Trophoblast cell (in vitro differentiated cells and primary cell): ENCODE measurements around the gene CRLF1.
A peak's percentile ranks its signal among the peaks of the same experiment; 100 is the strongest.

Experiments
- DNase-seq, 2 donors: peaks; one replicate each; pipeline ENCODE4 v3.0.0-alpha.2; 2016
- H2AFZ ChIP-seq: 2 replicates; pipeline ENCODE4 v1.6.1; 2013; ENCODE audit warnings: low read length, moderate library complexity, mild to moderate bottlenecking; ENCODE audit not compliant: insufficient read depth, poor library complexity
- H2AK5ac ChIP-seq: 2 replicates; pipeline ENCODE4 v1.6.1; 2013; ENCODE audit warnings: mild to moderate bottlenecking, low read length
- H2BK120ac ChIP-seq: 2 replicates; pipeline ENCODE4 v1.6.1; 2013; ENCODE audit warnings: low read length, mild to moderate bottlenecking, moderate library complexity; ENCODE audit not compliant: insufficient read depth, poor library complexity
- H2BK12ac ChIP-seq: 2 replicates; pipeline ENCODE4 v1.6.1; 2013; ENCODE audit warnings: mild to moderate bottlenecking, low read length, moderate library complexity
- H2BK5ac ChIP-seq: 2 replicates; pipeline ENCODE4 v1.6.1; 2013; ENCODE audit warnings: low read length, low read depth, moderate library complexity, mild to moderate bottlenecking; ENCODE audit not compliant: poor library complexity
- H3K14ac ChIP-seq: 2 replicates; pipeline ENCODE4 v1.6.1; 2013; ENCODE audit warnings: mild to moderate bottlenecking, low read length
- H3K18ac ChIP-seq: 2 replicates; pipeline ENCODE4 v1.6.1; 2013; ENCODE audit warnings: mild to moderate bottlenecking, low read length
- H3K23ac ChIP-seq: 2 replicates; pipeline ENCODE4 v1.6.1; 2013; ENCODE audit warnings: low read length
- H3K27ac ChIP-seq: 2 replicates; pipeline ENCODE4 v1.5.1; 2013; ENCODE audit warnings: low read depth, mild to moderate bottlenecking, inconsistent platforms, low read length, moderate library complexity
- H3K27me3 ChIP-seq: 2 replicates; pipeline ENCODE4 v1.6.1; 2013; ENCODE audit warnings: inconsistent platforms, mild to moderate bottlenecking, low read length, moderate library complexity; ENCODE audit not compliant: insufficient read depth
- H3K36me3 ChIP-seq, 2 experiments: 1 replicate in 1 of 2; 2 replicates in 1 of 2; pipeline ENCODE4 v1.6.1; 2013; ENCODE audit warnings: low read length in 2 of 2, mild to moderate bottlenecking in 2 of 2, moderate library complexity in 1 of 2; ENCODE audit not compliant: insufficient read depth in 2 of 2, control insufficient read depth in 1 of 2
- H3K4ac ChIP-seq: 2 replicates; pipeline ENCODE4 v1.6.1; 2013; ENCODE audit warnings: low read depth, mild to moderate bottlenecking, low read length, moderate library complexity
- H3K4me1 ChIP-seq, 2 experiments: 1 replicate in 1 of 2; 2 replicates in 1 of 2; pipeline ENCODE4 v1.6.1; 2013; ENCODE audit warnings: low read length in 2 of 2, mild to moderate bottlenecking in 2 of 2, moderate library complexity in 1 of 2; ENCODE audit not compliant: insufficient read depth in 2 of 2, control insufficient read depth in 1 of 2
- H3K4me2 ChIP-seq: 2 replicates; pipeline ENCODE4 v1.6.1; 2013; ENCODE audit warnings: inconsistent platforms, mild to moderate bottlenecking, low read length, moderate library complexity
- H3K4me3 ChIP-seq: 2 replicates; pipeline ENCODE4 v1.5.1; 2013; ENCODE audit warnings: mild to moderate bottlenecking, low read depth, low read length, inconsistent platforms
- H3K79me1 ChIP-seq: one replicate; pipeline ENCODE4 v1.6.1; 2013; ENCODE audit warnings: low read length
- H3K79me2 ChIP-seq: 2 replicates; pipeline ENCODE4 v1.6.1; 2013; ENCODE audit warnings: low read length, mild to moderate bottlenecking; ENCODE audit not compliant: control insufficient read depth, insufficient read depth, poor library complexity
- H3K9ac ChIP-seq: 2 replicates; pipeline ENCODE4 v1.6.1; 2013; ENCODE audit warnings: mild to moderate bottlenecking, low read length
- H3K9me3 ChIP-seq: 2 replicates; pipeline ENCODE4 v1.6.1; 2013; ENCODE audit warnings: low read depth, mild to moderate bottlenecking, control low read depth, inconsistent platforms, low read length; ENCODE audit not compliant: insufficient read depth
- H4K12ac ChIP-seq: 2 replicates; pipeline ENCODE4 v1.6.1; 2013; ENCODE audit warnings: low read depth, mild to moderate bottlenecking, low read length, moderate library complexity
- H4K8ac ChIP-seq: 2 replicates; pipeline ENCODE4 v1.6.1; 2013; ENCODE audit warnings: low read depth, mild to moderate bottlenecking, low read length, moderate library complexity
- H4K91ac ChIP-seq: one replicate; pipeline ENCODE4 v1.6.1; 2013; ENCODE audit warnings: low read depth, mild to moderate bottlenecking, low read length, moderate library complexity
- WGBS: extraction: QIAGEN DNeasy Blood & Tissue Kit; methylation state at CpG from one replicate; pipeline ENCODE4 v1.1.7; 2013; ENCODE audit warnings: missing lambda C conversion rate; ENCODE audit not compliant: insufficient read length, insufficient coverage; ENCODE audit errors: extremely low coverage; 5-methylcytosine and 5-hydroxymethylcytosine counted together

Gene CRLF1

DNA sequence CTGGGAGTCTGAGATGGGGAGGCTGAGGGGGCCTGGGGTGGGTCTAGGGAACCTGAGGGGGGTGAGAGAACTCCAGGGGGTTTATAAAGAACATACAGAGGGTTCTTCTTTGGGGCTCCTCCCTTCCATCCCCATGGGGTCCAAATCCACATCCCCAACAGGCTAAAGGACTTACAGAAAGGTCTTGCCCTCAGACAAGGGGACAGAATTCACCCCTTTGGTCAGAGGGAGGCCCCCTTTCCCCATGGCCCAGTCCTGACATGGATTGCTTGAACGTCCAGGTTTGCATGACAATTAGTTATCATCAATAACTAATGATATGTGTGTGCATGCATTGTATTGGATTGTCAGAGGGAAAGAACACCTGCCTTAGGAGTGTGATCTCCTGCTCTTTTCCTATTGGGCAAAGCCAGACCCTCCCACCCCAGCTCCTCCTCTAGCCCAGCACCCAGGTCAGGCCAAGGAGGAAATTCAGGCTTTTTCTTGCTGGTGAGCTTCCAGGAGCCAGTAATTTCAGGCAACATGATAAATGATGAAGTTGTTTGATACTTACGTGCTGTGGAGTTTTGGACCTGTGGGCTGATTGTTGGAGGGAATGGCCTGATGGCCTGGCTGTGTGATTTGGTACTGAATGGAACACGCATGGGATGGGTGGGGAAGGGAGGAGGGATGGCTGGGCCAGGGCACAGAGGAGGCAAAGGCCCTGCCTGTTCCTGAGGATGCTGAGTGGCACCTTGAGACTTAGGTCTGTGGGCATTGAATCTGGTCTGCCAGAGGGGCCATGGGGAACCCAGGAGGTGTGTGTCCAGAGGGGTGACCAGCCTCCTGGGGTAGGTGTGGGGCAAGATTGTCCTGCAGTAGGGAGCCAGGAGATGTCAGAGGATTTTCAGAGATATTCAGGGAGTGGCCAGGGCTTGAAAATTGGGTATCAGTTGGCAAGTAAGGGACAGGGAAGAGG lies 31.4 kb upstream of the CRLF1 start:
- H3K79me2 ChIP-seq, result peaks cover 3% of the 10 kb centered on the region
- no peak overlapping the region for H3K27ac ChIP-seq
- no peak overlapping the region for H3K4ac ChIP-seq
- H3K9me3 ChIP-seq, result peaks cover 1% of the 10 kb centered on the region
- no peak overlapping the region for H2BK120ac ChIP-seq
- H4K91ac ChIP-seq, result no peak overlapping the region
- H3K4me2 ChIP-seq, result no peak overlapping the region
- no peak overlapping the region for H3K14ac ChIP-seq
- H3K18ac ChIP-seq, result no peak overlapping the region
- no peak overlapping the region for H4K8ac ChIP-seq
- H2BK12ac ChIP-seq, result no peak overlapping the region
- H2BK5ac ChIP-seq, result no peak overlapping the region
- DNase-seq, result peak in 1 of 2 donors; percentile 47
- H4K12ac ChIP-seq, result no peak overlapping the region
- H3K4me3 ChIP-seq, result no peak overlapping the region
- no peaks in the 10 kb centered on the region for H3K36me3 ChIP-seq
- H3K9ac ChIP-seq, result no peak overlapping the region
- no peaks in the 10 kb centered on the region for H3K27me3 ChIP-seq
- no peak overlapping the region for H2AK5ac ChIP-seq
- peaks cover 3% of the 10 kb centered on the region for H3K79me1 ChIP-seq
- peaks cover 8% of the 10 kb centered on the region in 2 experiments for H3K4me1 ChIP-seq
- no peak overlapping the region for H3K23ac ChIP-seq
- WGBS, result no CpG with 5 or more reads among the region's 3 CpGs
- no peak overlapping the region for H2AFZ ChIP-seq

DNA sequence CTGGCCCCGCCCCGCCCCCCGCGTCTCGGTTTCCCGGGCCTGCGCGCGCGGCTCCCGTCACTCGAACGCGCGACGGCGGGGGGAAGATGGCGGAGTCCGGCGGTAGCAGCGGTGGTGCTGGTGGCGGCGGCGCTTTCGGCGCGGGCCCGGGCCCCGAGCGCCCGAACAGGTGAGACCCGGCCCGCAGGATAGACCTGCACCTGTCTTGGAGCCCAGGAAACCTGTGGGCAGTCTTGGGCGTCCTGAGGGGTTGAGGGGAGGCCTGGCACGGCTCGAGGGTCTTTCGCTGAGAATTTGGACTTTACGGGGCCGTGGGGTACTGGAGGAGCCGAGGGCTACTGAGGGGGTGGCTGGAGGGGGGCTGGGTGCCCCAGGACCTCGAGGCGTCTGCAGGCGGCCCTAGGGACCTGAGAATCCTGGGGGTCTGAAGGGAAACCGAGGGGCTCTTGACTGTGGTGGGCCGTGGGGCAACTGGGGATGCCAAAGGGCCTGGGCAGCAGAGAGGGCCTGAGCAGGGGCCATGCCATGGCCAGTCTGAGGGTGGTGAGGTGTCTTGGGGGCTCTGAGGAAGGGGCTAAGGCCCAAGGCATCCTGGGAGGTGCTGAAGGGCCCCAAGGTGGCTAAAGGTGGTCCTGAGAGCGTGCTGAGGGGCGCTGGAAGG lies 30.5 kb upstream of the CRLF1 start, which contains the start of gene KLHL26:
Gene KLHL26, plus strand, starts transcription at position 60 of the 661 bp plus-strand sequence. Its CDS starts 27 bp downstream, at position 87.
- H4K12ac ChIP-seq, result peak within 1 kb of the TSS; percentile 47
- DNase-seq, result no peak
- peak within 1 kb of the TSS; percentile 69 for H3K4me3 ChIP-seq
- peak within 1 kb of the TSS; percentile 64 for H3K4me2 ChIP-seq
- H3K79me2 ChIP-seq, result peaks cover 3% of the 10 kb centered on the region
- H3K14ac ChIP-seq, result peak within 1 kb of the TSS; percentile 59
- H4K8ac ChIP-seq, result peak within 1 kb of the TSS; percentile 77
- WGBS, result no CpG with 5 or more reads among the region's 47 CpGs
- H2BK12ac ChIP-seq, result no peak within 1 kb of the TSS
- peak within 1 kb of the TSS; percentile 24 for H3K4ac ChIP-seq
- H3K36me3 ChIP-seq, result no peaks in the 10 kb centered on the region
- H4K91ac ChIP-seq, result peak within 1 kb of the TSS; percentile 19
- H3K9ac ChIP-seq, result peak within 1 kb of the TSS; percentile 28
- H3K27me3 ChIP-seq, result no peaks in the 10 kb centered on the region
- H3K79me1 ChIP-seq, result peaks cover 3% of the 10 kb centered on the region
- H3K18ac ChIP-seq, result peak within 1 kb of the TSS; percentile 14
- H3K4me1 ChIP-seq, result peaks cover 8% of the 10 kb centered on the region in 2 experiments
- no peak within 1 kb of the TSS for H3K23ac ChIP-seq
- peak within 1 kb of the TSS; percentile 35 for H2AFZ ChIP-seq
- peak within 1 kb of the TSS; percentile 51 for H2AK5ac ChIP-seq
- H3K9me3 ChIP-seq, result peaks cover 1% of the 10 kb centered on the region
- no peak within 1 kb of the TSS for H2BK5ac ChIP-seq
- no peak within 1 kb of the TSS for H2BK120ac ChIP-seq
- H3K27ac ChIP-seq, result no peak within 1 kb of the TSS

DNA sequence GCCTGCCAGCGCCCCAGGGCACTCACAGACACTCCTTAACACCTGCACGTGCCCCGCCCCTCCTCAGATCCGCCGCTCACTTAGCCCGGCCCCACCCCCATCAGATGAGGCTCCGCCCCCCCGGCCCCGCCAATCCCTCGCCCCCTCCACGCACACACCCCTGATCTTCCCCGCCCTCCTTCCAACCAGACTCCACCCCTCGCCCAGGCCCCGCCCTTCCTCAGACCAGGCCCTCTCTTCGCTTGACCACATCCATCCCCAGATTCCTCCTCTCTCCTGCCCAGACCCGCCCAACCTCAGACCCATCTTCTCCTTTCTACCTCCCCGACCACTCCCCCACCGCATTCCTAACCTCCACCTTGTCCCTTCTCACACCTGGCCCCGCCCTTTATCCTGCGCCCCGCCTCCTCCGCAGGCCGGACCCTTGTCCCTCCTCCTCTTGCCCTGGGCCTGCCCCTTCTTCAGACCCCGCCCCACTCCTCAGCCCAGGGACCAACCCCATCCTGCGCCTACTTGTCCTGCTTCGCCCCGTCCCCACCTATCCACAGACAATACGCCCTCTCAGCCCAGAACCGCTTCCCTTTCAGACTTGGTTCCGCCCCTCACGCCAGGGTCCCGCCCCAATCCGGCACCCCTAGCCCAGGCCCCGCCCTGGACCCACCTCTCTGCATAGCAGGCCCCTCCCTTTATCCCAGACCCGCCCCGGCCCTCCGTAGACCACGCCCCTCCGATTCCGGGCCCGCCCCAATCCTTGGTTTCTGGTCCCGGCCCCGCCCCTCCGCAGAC lies 29.8 kb upstream of the CRLF1 start:
- Histone ChIP-seq H4K8ac (peak overlapping the region; percentile 77), H4K91ac (no peak overlapping the region), H3K9ac (no peak overlapping the region), H2AFZ (peak overlapping the region; percentile 21), H3K18ac (no peak overlapping the region), H3K27ac (no peak overlapping the region), H4K12ac (no peak overlapping the region), H3K79me1 (peaks cover 3% of the 10 kb centered on the region), H2BK120ac (no peak overlapping the region), H3K79me2 (peaks cover 3% of the 10 kb centered on the region), H3K4me1 (peaks cover 8% of the 10 kb centered on the region in 2 experiments), H3K14ac (no peak overlapping the region), H2BK5ac (no peak overlapping the region), H3K23ac (no peak overlapping the region), H3K4ac (no peak overlapping the region), H3K9me3 (peaks cover 1% of the 10 kb centered on the region), H2BK12ac (no peak overlapping the region), H3K36me3 (no peaks in the 10 kb centered on the region), H3K4me2 (peak overlapping the region; percentile 63), H3K4me3 (peak overlapping the region; percentile 64), H2AK5ac (no peak overlapping the region), H3K27me3 (no peaks in the 10 kb centered on the region)
- DNase-seq, result peak; percentile 90 to 95
- no CpG with 5 or more reads among the region's 44 CpGs for WGBS

DNA sequence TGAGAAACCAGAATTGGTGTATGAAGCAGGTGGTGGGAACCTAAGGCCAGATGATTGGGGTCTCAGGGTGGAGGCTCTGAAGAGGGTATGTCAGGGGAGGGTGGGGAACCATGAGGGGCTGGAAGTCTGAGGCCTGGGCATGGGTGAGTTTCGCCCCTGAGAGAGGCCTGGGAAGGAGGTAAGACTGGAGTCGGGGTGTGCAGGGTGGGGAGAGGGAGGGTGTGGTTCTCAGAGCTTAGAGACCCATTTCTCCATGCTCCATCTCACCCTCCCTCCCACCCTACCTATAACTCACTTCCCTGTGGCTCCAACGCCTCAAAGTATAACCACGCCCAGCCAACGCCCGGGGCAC lies 29.2 kb upstream of the CRLF1 start:
- H3K79me2 ChIP-seq, result peaks cover 3% of the 10 kb centered on the region
- H3K9me3 ChIP-seq, result peaks cover 1% of the 10 kb centered on the region
- H3K9ac ChIP-seq, result no peak overlapping the region
- H2AFZ ChIP-seq, result no peak overlapping the region
- peaks cover 8% of the 10 kb centered on the region in 2 experiments for H3K4me1 ChIP-seq
- H3K4me3 ChIP-seq, result no peak overlapping the region
- no peak overlapping the region for H3K18ac ChIP-seq
- H3K14ac ChIP-seq, result no peak overlapping the region
- H2AK5ac ChIP-seq, result no peak overlapping the region
- H3K4ac ChIP-seq, result no peak overlapping the region
- H4K91ac ChIP-seq, result no peak overlapping the region
- no peaks in the 10 kb centered on the region for H3K27me3 ChIP-seq
- H4K8ac ChIP-seq, result no peak overlapping the region
- no peaks in the 10 kb centered on the region for H3K36me3 ChIP-seq
- H2BK5ac ChIP-seq, result no peak overlapping the region
- H3K79me1 ChIP-seq, result peaks cover 3% of the 10 kb centered on the region
- WGBS, result no CpG with 5 or more reads among the region's 6 CpGs
- no peak overlapping the region for H3K23ac ChIP-seq
- no peak overlapping the region for H2BK120ac ChIP-seq
- no peak overlapping the region for H3K4me2 ChIP-seq
- no peak for DNase-seq
- no peak overlapping the region for H4K12ac ChIP-seq
- H2BK12ac ChIP-seq, result no peak overlapping the region
- H3K27ac ChIP-seq, result no peak overlapping the region
